OCI-LY7 (cell line): Measurements from ENCODE around the gene NPAS4. TPM values are rescaled to one million over a fixed set of nuclear protein-coding genes. Genes with fewer than 3 reads are reported as not detected.

ENCODE experiments used
- BruUV-seq: library from RNA; stranded (reverse); fragments of 400-500 nt; replicated peaks from 2 replicates; lab custom pipeline; 2021; lab: Mats Ljungman, UMichigan
- CTCF ChIA-PET: fragments of 300-600 bp; sonication (Branson Sonifier 250); formaldehyde crosslinking; loops from one replicate; lab custom pipeline; 2022; ENCODE audit warnings: antibody characterized with exemption; ENCODE audit not compliant: unreplicated experiment; lab: Charles Lee
- POLR2A ChIA-PET: fragments of 300-600 bp; sonication (Branson Sonifier 250); formaldehyde crosslinking; loops from one replicate; lab custom pipeline; 2022; ENCODE audit warnings: antibody characterized with exemption; lab: Charles Lee
- DNase-seq: peaks from one replicate; pipeline ENCODE4 v3.0.0-alpha.2; 2015; ENCODE audit warnings: low spot score
- H2AFZ ChIP-seq: fragments of 200-600 bp; sonication (generic), shearing (Covaris generic); 2 replicates; pipeline ENCODE4 v1.6.1; 2014; ENCODE audit warnings: mild to moderate bottlenecking, antibody characterized with exemption, low read length, moderate library complexity
- H3K27ac ChIP-seq: fragments of 200-600 bp; sonication (generic); 2 replicates; pipeline ENCODE4 v1.5.1; 2014; ENCODE audit warnings: mixed run types, low read depth, mild to moderate bottlenecking, moderate library complexity, low read length, inconsistent platforms; ENCODE audit not compliant: poor library complexity, severe bottlenecking
- H3K36me3 ChIP-seq: fragments of 200-600 bp; sonication (generic); 2 replicates; pipeline ENCODE4 v1.6.1; 2014; ENCODE audit warnings: mild to moderate bottlenecking, antibody characterized with exemption, low read length, moderate library complexity, mixed read lengths; ENCODE audit not compliant: insufficient read depth
- H3K4me1 ChIP-seq: fragments of 200-600 bp; sonication (generic); 2 replicates; pipeline ENCODE4 v1.5.1; 2014; ENCODE audit warnings: mild to moderate bottlenecking, low read length; ENCODE audit not compliant: insufficient read depth, poor library complexity, severe bottlenecking
- H3K4me2 ChIP-seq: fragments of 200-600 bp; sonication (generic); 2 replicates; pipeline ENCODE4 v1.6.1; 2014; ENCODE audit warnings: mild to moderate bottlenecking, low read length
- H3K4me3 ChIP-seq: fragments of 200-600 bp; sonication (generic); 2 replicates; pipeline ENCODE4 v1.5.1; 2014; ENCODE audit warnings: mild to moderate bottlenecking, low read depth, low read length; ENCODE audit not compliant: poor library complexity, severe bottlenecking
- H3K79me2 ChIP-seq: fragments of 200-600 bp; sonication (generic); 2 replicates; pipeline ENCODE4 v1.6.1; 2016; ENCODE audit warnings: low read depth, mild to moderate bottlenecking, low read length, moderate library complexity, mixed read lengths; ENCODE audit not compliant: insufficient read depth
- H3K9me2 ChIP-seq: fragments of 200-600 bp; sonication (generic); 2 replicates; pipeline ENCODE4 v1.6.1; 2016; ENCODE audit warnings: mild to moderate bottlenecking, low read length, mixed read lengths; ENCODE audit not compliant: insufficient read depth
- H3K9me3 ChIP-seq: fragments of 200-600 bp; sonication (generic); 2 replicates; pipeline ENCODE4 v1.6.1; 2014; ENCODE audit warnings: mild to moderate bottlenecking, mixed run types, low read length, mixed read lengths
- H4K20me1 ChIP-seq: fragments of 200-600 bp; sonication (generic); 2 replicates; pipeline ENCODE4 v1.6.1; 2014; ENCODE audit warnings: mild to moderate bottlenecking, antibody characterized with exemption, low read length, moderate library complexity, mixed read lengths; ENCODE audit not compliant: insufficient read depth
- CTCF ChIP-seq: fragments of 200-600 bp; sonication (generic); conservative IDR thresholded peaks from 2 replicates; pipeline ENCODE4 v1.5.1; 2014; ENCODE audit warnings: mild to moderate bottlenecking, antibody characterized with exemption, low read length, moderate library complexity, mixed read lengths
- EZH2phosphoT487 ChIP-seq: fragments of 200-600 bp; sonication (generic); IDR thresholded peaks from 2 replicates; pipeline ENCODE4 v1.6.1; 2018; ENCODE audit warnings: low read depth, borderline replicate concordance, mild to moderate bottlenecking, mixed run types, antibody characterized with exemption, low read length, moderate library complexity, mixed read lengths
- intact Hi-C: fragments of 100-400 bp; cut with micrococcal nuclease; formaldehyde crosslinking; loops from one replicate; pipeline ENCODE4 v1.10.0; 2022; ENCODE audit not compliant: unreplicated experiment
- total RNA-seq, 2 experiments: library from RNA; depleted of rRNA in 1 of 2; stranded (reverse); fragments of >200 nt in 1 of 2; shearing (Covaris generic) in 1 of 2; gene quantifications; 2 replicates each; pipeline ENCODE4 v1.2.3, GENCODE V29; 2014 to 2022

Gene NPAS4
- total RNA-seq, 2 experiments from 2014 or later: not detected

GRCh38 chr11:66443602-66444001, 22.8 kb downstream of the NPAS4 start:
- ChIA-PET CTCF (no interaction called here), POLR2A (no interaction called here)
- TF ChIP-seq EZH2phosphoT487 (no peak), CTCF (no peak)
- Histone ChIP-seq H3K4me2 (no peak overlapping the region), H3K9me2 (no peaks in the 10 kb centered on the region), H3K27ac (no peak overlapping the region), H3K79me2 (no peaks in the 10 kb centered on the region), H3K4me1 (no peaks in the 10 kb centered on the region), H3K9me3 (peaks cover 13% of the 10 kb centered on the region; the same call in 1 of the 2 replicates), H3K36me3 (no peaks in the 10 kb centered on the region), H2AFZ (no peak overlapping the region), H3K4me3 (no peak overlapping the region), H4K20me1 (no peaks in the 10 kb centered on the region)
- intact Hi-C loops: no loop called here
- BruUV-seq: no TSS peak
- DNase-seq: no peak

- H3K9me3 ChIP-seq: peaks cover 13% of the 10 kb centered on the region; the same call in 1 of the 2 replicates
- POLR2A ChIA-PET: no interaction called here
- intact Hi-C loops: no loop called here
- no TSS peak for BruUV-seq
- H4K20me1 ChIP-seq: no peaks in the 10 kb centered on the region
- H3K9me2 ChIP-seq: no peaks in the 10 kb centered on the region
- CTCF ChIA-PET: interaction anchor here (1.0 kb wide), 1 partner anchor 58 kb away, joined by 3 read pairs; no protein-coding TSS in a partner anchor
- H3K79me2 ChIP-seq: no peaks in the 10 kb centered on the region
- no peak for DNase-seq
- H3K4me1 ChIP-seq: no peaks in the 10 kb centered on the region
- no peak overlapping the region for H3K4me3 ChIP-seq
- H3K36me3 ChIP-seq: no peaks in the 10 kb centered on the region
- TF ChIP-seq EZH2phosphoT487 (no peak), CTCF (no peak)
- H3K4me2 ChIP-seq: no peak overlapping the region
- no peak overlapping the region for H3K27ac ChIP-seq
- no peak overlapping the region for H2AFZ ChIP-seq
Observed at GRCh38 chr11:66447012-66447411, 26.2 kb downstream of the NPAS4 start.

- intact Hi-C loops: no loop called here
Observed at GRCh38 chr11:66448523-66448922, 27.7 kb downstream of the NPAS4 start.

More at GRCh38 chr11:66448523-66448922, 27.7 kb downstream of the NPAS4 start:
- Histone ChIP-seq H3K79me2 (no peaks in the 10 kb centered on the region), H3K4me3 (no peak overlapping the region), H3K27ac (no peak overlapping the region), H3K4me1 (no peaks in the 10 kb centered on the region), H3K4me2 (no peak overlapping the region), H4K20me1 (no peaks in the 10 kb centered on the region), H3K9me3 (peaks cover 8% of the 10 kb centered on the region; the same call in 1 of the 2 replicates), H3K9me2 (no peaks in the 10 kb centered on the region), H3K36me3 (no peaks in the 10 kb centered on the region), H2AFZ (no peak overlapping the region)
- ChIA-PET POLR2A (no interaction called here), CTCF (no interaction called here)
- no TSS peak for BruUV-seq
- no peak for DNase-seq
- no peak for TF ChIP-seq EZH2phosphoT487
